ENCODE data around the gene SSBP3. TPM values are rescaled to one million over a fixed set of nuclear protein-coding genes. Genes with fewer than 3 reads are reported as not detected.
"Not testable (repeated sequence)": the region's sequence is repeated elsewhere in the genome, so short reads cannot be mapped to it uniquely, and the experiment has no call there.

Gene SSBP3
- total RNA-seq, 1 experiment from 2014 or later: 115 TPM

GRCh38 chr1:54421101-54421504 is 14.9 kb upstream of the SSBP3 start:
- Mint-ChIP-seq H3K9me3 (no peaks in the 10 kb centered on the region), H3K4me1 (no peaks in the 10 kb centered on the region), H3K4me3 (no peak overlapping the region), H3K27me3 (ENCODE audit: low read depth) (no peaks in the 10 kb centered on the region; the same call in 1 of the 2 replicates), H3K27ac (no peak overlapping the region), H3K36me3 (no peaks in the 10 kb centered on the region)
- TF ChIP-seq ETV6 (CRISPR knock-in tag; IDR thresholded peaks at IDR 0.05) (no peak), CBFB (CRISPR knock-in tag; IDR thresholded peaks at IDR 0.05; ENCODE audit: low read depth) (no peak), ATF1 (CRISPR knock-in tag; IDR thresholded peaks at IDR 0.05) (no peak), EMX1 (CRISPR knock-in tag; IDR thresholded peaks at IDR 0.05) (no peak)
- TF ChIP-seq, protein P1, sequence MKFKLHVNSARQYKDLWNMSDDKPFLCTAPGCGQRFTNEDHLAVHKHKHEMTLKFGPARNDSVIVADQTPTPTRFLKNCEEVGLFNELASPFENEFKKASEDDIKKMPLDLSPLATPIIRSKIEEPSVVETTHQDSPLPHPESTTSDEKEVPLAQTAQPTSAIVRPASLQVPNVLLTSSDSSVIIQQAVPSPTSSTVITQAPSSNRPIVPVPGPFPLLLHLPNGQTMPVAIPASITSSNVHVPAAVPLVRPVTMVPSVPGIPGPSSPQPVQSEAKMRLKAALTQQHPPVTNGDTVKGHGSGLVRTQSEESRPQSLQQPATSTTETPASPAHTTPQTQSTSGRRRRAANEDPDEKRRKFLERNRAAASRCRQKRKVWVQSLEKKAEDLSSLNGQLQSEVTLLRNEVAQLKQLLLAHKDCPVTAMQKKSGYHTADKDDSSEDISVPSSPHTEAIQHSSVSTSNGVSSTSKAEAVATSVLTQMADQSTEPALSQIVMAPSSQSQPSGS (CRISPR knock-in tag; IDR thresholded peaks at IDR 0.05; ENCODE audit: borderline replicate concordance, low read depth): no peak
- TF ChIP-seq, protein P2, sequence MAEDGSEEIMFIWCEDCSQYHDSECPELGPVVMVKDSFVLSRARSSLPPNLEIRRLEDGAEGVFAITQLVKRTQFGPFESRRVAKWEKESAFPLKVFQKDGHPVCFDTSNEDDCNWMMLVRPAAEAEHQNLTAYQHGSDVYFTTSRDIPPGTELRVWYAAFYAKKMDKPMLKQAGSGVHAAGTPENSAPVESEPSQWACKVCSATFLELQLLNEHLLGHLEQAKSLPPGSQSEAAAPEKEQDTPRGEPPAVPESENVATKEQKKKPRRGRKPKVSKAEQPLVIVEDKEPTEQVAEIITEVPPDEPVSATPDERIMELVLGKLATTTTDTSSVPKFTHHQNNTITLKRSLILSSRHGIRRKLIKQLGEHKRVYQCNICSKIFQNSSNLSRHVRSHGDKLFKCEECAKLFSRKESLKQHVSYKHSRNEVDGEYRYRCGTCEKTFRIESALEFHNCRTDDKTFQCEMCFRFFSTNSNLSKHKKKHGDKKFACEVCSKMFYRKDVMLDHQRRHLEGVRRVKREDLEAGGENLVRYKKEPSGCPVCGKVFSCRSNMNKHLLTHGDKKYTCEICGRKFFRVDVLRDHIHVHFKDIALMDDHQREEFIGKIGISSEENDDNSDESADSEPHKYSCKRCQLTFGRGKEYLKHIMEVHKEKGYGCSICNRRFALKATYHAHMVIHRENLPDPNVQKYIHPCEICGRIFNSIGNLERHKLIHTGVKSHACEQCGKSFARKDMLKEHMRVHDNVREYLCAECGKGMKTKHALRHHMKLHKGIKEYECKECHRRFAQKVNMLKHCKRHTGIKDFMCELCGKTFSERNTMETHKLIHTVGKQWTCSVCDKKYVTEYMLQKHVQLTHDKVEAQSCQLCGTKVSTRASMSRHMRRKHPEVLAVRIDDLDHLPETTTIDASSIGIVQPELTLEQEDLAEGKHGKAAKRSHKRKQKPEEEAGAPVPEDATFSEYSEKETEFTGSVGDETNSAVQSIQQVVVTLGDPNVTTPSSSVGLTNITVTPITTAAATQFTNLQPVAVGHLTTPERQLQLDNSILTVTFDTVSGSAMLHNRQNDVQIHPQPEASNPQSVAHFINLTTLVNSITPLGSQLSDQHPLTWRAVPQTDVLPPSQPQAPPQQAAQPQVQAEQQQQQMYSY (CRISPR knock-in tag; IDR thresholded peaks at IDR 0.05): no peak
- ChIA-PET POLR2A (interaction anchor here (0.8 kb wide), 1 partner anchor 13 kb away, joined by 3 read pairs; no protein-coding TSS in a partner anchor), CTCF (no interaction called here)
- no peak for ATAC-seq
- no peak for DNase-seq (ENCODE audit: low spot score)

- H3K36me3 Mint-ChIP-seq; H3K4me1 Mint-ChIP-seq; H3K9me3 Mint-ChIP-seq; DNase-seq (ENCODE audit: low spot score); CTCF ChIA-PET; H3K27me3 Mint-ChIP-seq (ENCODE audit: low read depth); H3K27ac Mint-ChIP-seq; ATAC-seq; H3K4me3 Mint-ChIP-seq; POLR2A ChIA-PET: not testable (repeated sequence)
Measured at GRCh38 chr1:54418598-54418997, 12.4 kb upstream of the SSBP3 start.

DNA sequence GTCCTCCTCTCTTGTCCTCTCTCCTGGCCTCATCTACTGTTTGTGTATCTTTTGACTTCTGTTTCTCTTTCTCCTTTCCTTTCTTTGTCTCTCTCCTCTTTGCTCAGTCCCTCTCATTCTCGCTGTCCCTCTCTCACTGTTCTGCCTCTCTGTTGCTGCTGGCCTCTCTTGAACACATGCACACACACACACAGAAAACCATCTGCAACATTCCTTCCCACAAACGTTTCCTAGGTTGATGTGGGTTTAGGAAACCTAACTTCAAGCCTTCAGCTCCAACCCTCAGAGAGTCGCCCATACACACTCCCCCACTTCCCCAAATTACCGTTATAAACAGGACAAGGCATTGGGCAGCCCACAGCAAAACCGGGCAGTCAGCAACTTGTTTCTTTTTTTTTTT is 10.9 kb upstream of the SSBP3 start:
- TF ChIP-seq, protein P3, sequence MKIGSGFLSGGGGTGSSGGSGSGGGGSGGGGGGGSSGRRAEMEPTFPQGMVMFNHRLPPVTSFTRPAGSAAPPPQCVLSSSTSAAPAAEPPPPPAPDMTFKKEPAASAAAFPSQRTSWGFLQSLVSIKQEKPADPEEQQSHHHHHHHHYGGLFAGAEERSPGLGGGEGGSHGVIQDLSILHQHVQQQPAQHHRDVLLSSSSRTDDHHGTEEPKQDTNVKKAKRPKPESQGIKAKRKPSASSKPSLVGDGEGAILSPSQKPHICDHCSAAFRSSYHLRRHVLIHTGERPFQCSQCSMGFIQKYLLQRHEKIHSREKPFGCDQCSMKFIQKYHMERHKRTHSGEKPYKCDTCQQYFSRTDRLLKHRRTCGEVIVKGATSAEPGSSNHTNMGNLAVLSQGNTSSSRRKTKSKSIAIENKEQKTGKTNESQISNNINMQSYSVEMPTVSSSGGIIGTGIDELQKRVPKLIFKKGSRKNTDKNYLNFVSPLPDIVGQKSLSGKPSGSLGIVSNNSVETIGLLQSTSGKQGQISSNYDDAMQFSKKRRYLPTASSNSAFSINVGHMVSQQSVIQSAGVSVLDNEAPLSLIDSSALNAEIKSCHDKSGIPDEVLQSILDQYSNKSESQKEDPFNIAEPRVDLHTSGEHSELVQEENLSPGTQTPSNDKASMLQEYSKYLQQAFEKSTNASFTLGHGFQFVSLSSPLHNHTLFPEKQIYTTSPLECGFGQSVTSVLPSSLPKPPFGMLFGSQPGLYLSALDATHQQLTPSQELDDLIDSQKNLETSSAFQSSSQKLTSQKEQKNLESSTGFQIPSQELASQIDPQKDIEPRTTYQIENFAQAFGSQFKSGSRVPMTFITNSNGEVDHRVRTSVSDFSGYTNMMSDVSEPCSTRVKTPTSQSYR (CRISPR knock-in tag; IDR thresholded peaks at IDR 0.05): no peak
- no peak for TF ChIP-seq ERG (CRISPR knock-in tag; IDR thresholded peaks at IDR 0.05)
- CTCF ChIA-PET: no interaction called here

GRCh38 chr1:54416435-54416834 is 10.2 kb upstream of the SSBP3 start:
- peaks cover 8% of the 10 kb centered on the region; the same call in 1 of the 2 replicates for H3K27me3 Mint-ChIP-seq (ENCODE audit: low read depth)
- no peak for ATAC-seq
- no peak overlapping the region for H3K27ac Mint-ChIP-seq
- no peaks in the 10 kb centered on the region for H3K9me3 Mint-ChIP-seq
- no peaks in the 10 kb centered on the region for H3K36me3 Mint-ChIP-seq
- CTCF ChIA-PET: no interaction called here
- POLR2A ChIA-PET: no interaction called here
- H3K4me1 Mint-ChIP-seq: peaks cover 17% of the 10 kb centered on the region
- DNase-seq (ENCODE audit: low spot score): no peak
- H3K4me3 Mint-ChIP-seq: no peak overlapping the region
- TF ChIP-seq, protein P4, sequence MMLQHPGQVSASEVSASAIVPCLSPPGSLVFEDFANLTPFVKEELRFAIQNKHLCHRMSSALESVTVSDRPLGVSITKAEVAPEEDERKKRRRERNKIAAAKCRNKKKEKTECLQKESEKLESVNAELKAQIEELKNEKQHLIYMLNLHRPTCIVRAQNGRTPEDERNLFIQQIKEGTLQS (CRISPR knock-in tag; conservative IDR thresholded peaks at IDR 0.05): no peak
- TF ChIP-seq ZNF232 (CRISPR knock-in tag; IDR thresholded peaks at IDR 0.05) (no peak), FOXK1 (CRISPR knock-in tag; IDR thresholded peaks at IDR 0.05) (no peak), ETV6 (CRISPR knock-in tag; IDR thresholded peaks at IDR 0.05) (no peak), SMAD4 (CRISPR knock-in tag; IDR thresholded peaks at IDR 0.05) (no peak), NFYB (CRISPR knock-in tag; conservative IDR thresholded peaks at IDR 0.05; ENCODE audit: low read depth) (no peak), ZNF396 (CRISPR knock-in tag; IDR thresholded peaks at IDR 0.05; ENCODE audit: borderline replicate concordance) (no peak), ESRRA (CRISPR knock-in tag; IDR thresholded peaks at IDR 0.05; ENCODE audit: borderline replicate concordance) (no peak), MAX (CRISPR knock-in tag; IDR thresholded peaks at IDR 0.05) (no peak)
- TF ChIP-seq, protein P5, sequence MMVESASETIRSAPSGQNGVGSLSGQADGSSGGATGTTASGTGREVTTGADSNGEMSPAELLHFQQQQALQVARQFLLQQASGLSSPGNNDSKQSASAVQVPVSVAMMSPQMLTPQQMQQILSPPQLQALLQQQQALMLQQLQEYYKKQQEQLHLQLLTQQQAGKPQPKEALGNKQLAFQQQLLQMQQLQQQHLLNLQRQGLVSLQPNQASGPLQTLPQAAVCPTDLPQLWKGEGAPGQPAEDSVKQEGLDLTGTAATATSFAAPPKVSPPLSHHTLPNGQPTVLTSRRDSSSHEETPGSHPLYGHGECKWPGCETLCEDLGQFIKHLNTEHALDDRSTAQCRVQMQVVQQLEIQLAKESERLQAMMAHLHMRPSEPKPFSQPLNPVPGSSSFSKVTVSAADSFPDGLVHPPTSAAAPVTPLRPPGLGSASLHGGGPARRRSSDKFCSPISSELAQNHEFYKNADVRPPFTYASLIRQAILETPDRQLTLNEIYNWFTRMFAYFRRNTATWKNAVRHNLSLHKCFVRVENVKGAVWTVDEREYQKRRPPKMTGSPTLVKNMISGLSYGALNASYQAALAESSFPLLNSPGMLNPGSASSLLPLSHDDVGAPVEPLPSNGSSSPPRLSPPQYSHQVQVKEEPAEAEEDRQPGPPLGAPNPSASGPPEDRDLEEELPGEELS (CRISPR knock-in tag; IDR thresholded peaks at IDR 0.05): no peak

More for the DNA sequence above, 10.9 kb upstream of the SSBP3 start:
- Mint-ChIP-seq H3K4me1 (peaks cover 14% of the 10 kb centered on the region), H3K9me3 (no peaks in the 10 kb centered on the region), H3K36me3 (no peaks in the 10 kb centered on the region), H3K27me3 (ENCODE audit: low read depth) (peaks cover 8% of the 10 kb centered on the region; the same call in 1 of the 2 replicates), H3K4me3 (no peak overlapping the region), H3K27ac (no peak overlapping the region)
- ATAC-seq (no peak), DNase-seq (ENCODE audit: low spot score) (no peak)
- POLR2A ChIA-PET: no interaction called here

All from WTC11 (cell line).